Left ventricle myocardium inferior (tissue), 1 donor: ENCODE measurements around the gene COL12A1. TPM values are rescaled to one million over a fixed set of nuclear protein-coding genes. Genes with fewer than 3 reads are reported as not detected.

ENCODE experiments used
- DNase-seq: peaks from one replicate; pipeline ENCODE4 v3.0.0-alpha.2; 2020
- H3K27ac ChIP-seq: fragments of 200-600 bp; replicated peaks from 2 replicates; pipeline ENCODE4 v1.8.0; 2021
- H3K27me3 ChIP-seq: fragments of 200-600 bp; 2 replicates; pipeline ENCODE4 v1.8.0; 2021; ENCODE audit warnings: low read depth
- H3K36me3 ChIP-seq: fragments of 200-600 bp; 2 replicates; pipeline ENCODE4 v1.8.0; 2021
- H3K4me1 ChIP-seq: fragments of 200-600 bp; 2 replicates; pipeline ENCODE4 v1.8.0; 2021
- H3K4me3 ChIP-seq: fragments of 200-600 bp; 2 replicates; pipeline ENCODE4 v1.8.0; 2021; ENCODE audit warnings: mild to moderate bottlenecking, moderate library complexity
- H3K9me3 ChIP-seq: fragments of 200-600 bp; replicated peaks from 2 replicates; pipeline ENCODE4 v1.8.0; 2021
- CTCF ChIP-seq: fragments of 200-600 bp; IDR thresholded peaks from 2 replicates; pipeline ENCODE4 v1.8.0; 2021; ENCODE audit warnings: antibody characterized with exemption, mild to moderate bottlenecking, borderline replicate concordance
- intact Hi-C: fragments of 100-400 bp; cut with micrococcal nuclease; formaldehyde crosslinking; loops from one replicate; pipeline ENCODE4 v1.11.0; 2022
- total RNA-seq: library from RNA; stranded (reverse); fragmentation: NEBNext Ultra II Directional; extraction: Animal tissue kit (Norgen Biotek cat#: 25700); gene quantifications from one replicate; pipeline ENCODE4 v1.2.1, GENCODE V29; 2021
- donor health status: DM: no; HTN: yes; CAD: no; lungs with severe emphysema.

The COL12A1 gene
- total RNA-seq, 1 donor from 2014 or later = 12.2 TPM

- H3K9me3 ChIP-seq = no peaks in the 10 kb centered on the region
- H3K27me3 ChIP-seq = no peaks in the 10 kb centered on the region
- intact Hi-C loops = no loop called here
- peak within 1 kb of the TSS; percentile 95 for H3K27ac ChIP-seq
- DNase-seq = peak; percentile 86
- H3K4me3 ChIP-seq = peak within 1 kb of the TSS; percentile 93
- peaks cover 21% of the 10 kb centered on the region for H3K36me3 ChIP-seq
- TF ChIP-seq CTCF = no peak
- H3K4me1 ChIP-seq = peaks cover 40% of the 10 kb centered on the region
Measured at GRCh38 chr6:75243333-75244062, 37.6 kb upstream of the COL12A1 start, which contains the start of gene COX7A2. TSS of gene COX7A2 (minus strand) at chr6:75243801. CDS start at chr6:75243734, 67 bp downstream.

GRCh38 chr6:75236630-75237029 is 30.8 kb upstream of the COL12A1 start:
- Histone ChIP-seq H3K27me3 (no peaks in the 10 kb centered on the region), H3K27ac (no peak overlapping the region), H3K4me3 (no peak overlapping the region), H3K4me1 (peaks cover 29% of the 10 kb centered on the region), H3K9me3 (no peaks in the 10 kb centered on the region), H3K36me3 (peaks cover 44% of the 10 kb centered on the region)
- DNase-seq = no peak
- no peak for TF ChIP-seq CTCF
- intact Hi-C loops = no loop called here

- H3K4me3 ChIP-seq = no peak overlapping the region
- no peak for TF ChIP-seq CTCF
- H3K27ac ChIP-seq = no peak overlapping the region
- no peaks in the 10 kb centered on the region for H3K27me3 ChIP-seq
- peaks cover 20% of the 10 kb centered on the region for H3K4me1 ChIP-seq
- intact Hi-C loops = no loop called here
- no peaks in the 10 kb centered on the region for H3K9me3 ChIP-seq
- no peak for DNase-seq
- H3K36me3 ChIP-seq = peaks cover 40% of the 10 kb centered on the region
Measured at GRCh38 chr6:75235271-75235670, 29.4 kb upstream of the COL12A1 start.

- Histone ChIP-seq H3K4me3 (no peak overlapping the region), H3K36me3 (peaks cover 32% of the 10 kb centered on the region), H3K4me1 (peaks cover 22% of the 10 kb centered on the region), H3K9me3 (no peaks in the 10 kb centered on the region), H3K27me3 (no peaks in the 10 kb centered on the region), H3K27ac (peak overlapping the region; percentile 36)
- intact Hi-C loops = no loop called here
- no peak for TF ChIP-seq CTCF
- no peak for DNase-seq
Measured at GRCh38 chr6:75234126-75234865, 28.4 kb upstream of the COL12A1 start.

- intact Hi-C loops = no loop called here
- Histone ChIP-seq H3K27me3 (no peaks in the 10 kb centered on the region), H3K4me3 (no peak overlapping the region), H3K27ac (peak overlapping the region; percentile 36), H3K36me3 (peaks cover 23% of the 10 kb centered on the region), H3K9me3 (no peaks in the 10 kb centered on the region), H3K4me1 (peaks cover 22% of the 10 kb centered on the region)
- TF ChIP-seq CTCF = no peak
- no peak for DNase-seq
Measured at GRCh38 chr6:75233092-75233615, 27.3 kb upstream of the COL12A1 start.
